Neural progenitor cell (in vitro differentiated cells): ENCODE measurements around the gene KIF21B. TPM values are rescaled to one million over a fixed set of nuclear protein-coding genes. Genes with fewer than 3 reads are reported as not detected.

ENCODE experiments used
- DNase-seq: peaks from one replicate; pipeline ENCODE4 v3.0.0-alpha.2; 2016; ENCODE audit warnings: low spot score
- H2AFZ ChIP-seq: fragments of 200-600 bp; sonication (generic); replicated peaks from 2 replicates; pipeline ENCODE4 v1.6.1; 2016; ENCODE audit warnings: antibody characterized with exemption
- H3F3A ChIP-seq: fragments of 200-600 bp; sonication (generic); 2 replicates; pipeline ENCODE4 v1.6.1; 2016; ENCODE audit warnings: antibody characterized with exemption, low read depth
- H3K27ac ChIP-seq: fragments of 200-600 bp; sonication (generic); 2 replicates; pipeline ENCODE4 v1.5.1; 2016; ENCODE audit warnings: mild to moderate bottlenecking
- H3K27me3 ChIP-seq: fragments of 200-600 bp; sonication (generic); 2 replicates; pipeline ENCODE4 v1.6.1; 2016; ENCODE audit warnings: mild to moderate bottlenecking, moderate library complexity
- H3K36me3 ChIP-seq: fragments of 200-600 bp; sonication (generic); 2 replicates; pipeline ENCODE4 v1.5.1; 2016
- H3K4me1 ChIP-seq: fragments of 200-600 bp; sonication (generic); 2 replicates; pipeline ENCODE4 v1.6.1; 2016; ENCODE audit warnings: mixed run types
- H3K4me2 ChIP-seq: fragments of 200-600 bp; sonication (generic); 2 replicates; pipeline ENCODE4 v1.6.1; 2016
- H3K4me3 ChIP-seq: fragments of 200-600 bp; sonication (generic); 2 replicates; pipeline ENCODE4 v1.5.1; 2016
- H3K79me2 ChIP-seq: fragments of 200-600 bp; sonication (generic); 2 replicates; pipeline ENCODE4 v1.6.1; 2016; ENCODE audit warnings: low read depth
- H3K9ac ChIP-seq: fragments of 200-600 bp; sonication (generic); 2 replicates; pipeline ENCODE4 v1.6.1; 2016
- H3K9me3 ChIP-seq: fragments of 200-600 bp; sonication (generic); 2 replicates; pipeline ENCODE4 v1.5.1; 2016; ENCODE audit warnings: low read depth
- H4K20me1 ChIP-seq: fragments of 200-600 bp; sonication (generic); 2 replicates; pipeline ENCODE4 v1.6.1; 2016; ENCODE audit warnings: low read depth
- H3K27ac Mint-ChIP-seq: 3 replicates; pipeline ENCODE4 v1.8.0; 2021; ENCODE audit warnings: mixed read lengths
- H3K27me3 Mint-ChIP-seq: 2 replicates; pipeline ENCODE4 v1.8.0; 2022; ENCODE audit warnings: low read depth, mild to moderate bottlenecking, inconsistent platforms, moderate library complexity, mixed read lengths; ENCODE audit not compliant: insufficient read depth
- H3K36me3 Mint-ChIP-seq: 3 replicates; pipeline ENCODE4 v1.8.0; 2021; ENCODE audit warnings: mixed read lengths
- H3K4me1 Mint-ChIP-seq: 3 replicates; pipeline ENCODE4 v1.8.0; 2021; ENCODE audit warnings: mixed read lengths
- H3K4me3 Mint-ChIP-seq: 3 replicates; pipeline ENCODE4 v1.8.0; 2021; ENCODE audit warnings: mild to moderate bottlenecking, moderate library complexity, mixed read lengths
- H3K9me3 Mint-ChIP-seq: 3 replicates; pipeline ENCODE4 v1.8.0; 2020; ENCODE audit warnings: mixed read lengths
- CTCF ChIP-seq: fragments of 200-600 bp; sonication (generic); IDR thresholded peaks from 2 replicates; pipeline ENCODE4 v1.5.1; 2017; ENCODE audit warnings: antibody characterized with exemption, mild to moderate bottlenecking
- EZH2 ChIP-seq: fragments of 200-600 bp; sonication (generic); IDR thresholded peaks from 2 replicates; pipeline ENCODE4 v1.6.1; 2017; ENCODE audit warnings: antibody characterized with exemption, mild to moderate bottlenecking, moderate library complexity
- EZH2phosphoT487 ChIP-seq: fragments of 200-600 bp; sonication (generic); IDR thresholded peaks from 2 replicates; pipeline ENCODE4 v1.6.1; 2017; ENCODE audit warnings: antibody characterized with exemption
- total RNA-seq: library from RNA; depleted of rRNA; stranded (reverse); fragments of >200 nt; gene quantifications from 2 replicates; pipeline ENCODE4 v1.2.3, GENCODE V29; 2015; ENCODE audit warnings: low replicate concordance

The KIF21B gene
- total RNA-seq, 1 donor from 2014 or later, result 6.4 TPM

- no peaks in the 10 kb centered on the region for H3K4me1 ChIP-seq
- no peak overlapping the region for H3K27ac ChIP-seq
- H3F3A ChIP-seq, result no peaks in the 10 kb centered on the region
- no peaks in the 10 kb centered on the region for H4K20me1 ChIP-seq
- Mint-ChIP-seq H3K27me3 (peaks cover 20% of the 10 kb centered on the region), H3K9me3 (no peaks in the 10 kb centered on the region), H3K27ac (no peak overlapping the region), H3K36me3 (peaks cover 6% of the 10 kb centered on the region), H3K4me1 (peaks cover 11% of the 10 kb centered on the region), H3K4me3 (no peak overlapping the region)
- H3K9me3 ChIP-seq, result no peaks in the 10 kb centered on the region
- no peak overlapping the region for H3K4me3 ChIP-seq
- no peak overlapping the region for H2AFZ ChIP-seq
- H3K79me2 ChIP-seq, result no peaks in the 10 kb centered on the region
- no peak overlapping the region for H3K4me2 ChIP-seq
- DNase-seq, result no peak
- no peak for TF ChIP-seq CTCF
- no peak for TF ChIP-seq EZH2phosphoT487
- no peak for TF ChIP-seq EZH2
- no peak overlapping the region for H3K9ac ChIP-seq
- no peaks in the 10 kb centered on the region for H3K27me3 ChIP-seq
- no peaks in the 10 kb centered on the region for H3K36me3 ChIP-seq
These were observed 54.8 kb downstream of the KIF21B start for GRCh38 chr1:200968469-200969410.

- no peak overlapping the region for H3K27ac ChIP-seq
- H3K9ac ChIP-seq, result no peak overlapping the region
- H3K4me1 Mint-ChIP-seq, result peaks cover 13% of the 10 kb centered on the region
- no peak overlapping the region for H3K4me3 ChIP-seq
- H3K9me3 ChIP-seq, result no peaks in the 10 kb centered on the region
- no peak overlapping the region for H3K4me3 Mint-ChIP-seq
- H3K9me3 Mint-ChIP-seq, result no peaks in the 10 kb centered on the region
- H3K4me1 ChIP-seq, result no peaks in the 10 kb centered on the region
- no peaks in the 10 kb centered on the region for H3K79me2 ChIP-seq
- H3K36me3 Mint-ChIP-seq, result peaks cover 6% of the 10 kb centered on the region
- no peak overlapping the region for H2AFZ ChIP-seq
- H3K36me3 ChIP-seq, result no peaks in the 10 kb centered on the region
- TF ChIP-seq EZH2phosphoT487 (no peak), EZH2 (no peak), CTCF (no peak)
- H3F3A ChIP-seq, result no peaks in the 10 kb centered on the region
- H3K27ac Mint-ChIP-seq, result no peak overlapping the region
- no peaks in the 10 kb centered on the region for H3K27me3 ChIP-seq
- peaks cover 20% of the 10 kb centered on the region for H3K27me3 Mint-ChIP-seq
- H4K20me1 ChIP-seq, result no peaks in the 10 kb centered on the region
- no peak for DNase-seq
- no peak overlapping the region for H3K4me2 ChIP-seq
These were observed 55.6 kb downstream of the KIF21B start for GRCh38 chr1:200967693-200968468.

GRCh38 chr1:200966934-200967333, 56.6 kb downstream of the KIF21B start:
- no peak overlapping the region for H3K4me2 ChIP-seq
- no peaks in the 10 kb centered on the region for H3K27me3 ChIP-seq
- DNase-seq, result no peak
- H3K9ac ChIP-seq, result no peak overlapping the region
- peaks cover 6% of the 10 kb centered on the region for H3K36me3 Mint-ChIP-seq
- H3K4me3 Mint-ChIP-seq, result no peak overlapping the region
- no peak overlapping the region for H3K27ac Mint-ChIP-seq
- H3F3A ChIP-seq, result no peaks in the 10 kb centered on the region
- no peaks in the 10 kb centered on the region for H3K9me3 Mint-ChIP-seq
- no peak overlapping the region for H2AFZ ChIP-seq
- no peaks in the 10 kb centered on the region for H4K20me1 ChIP-seq
- peaks cover 20% of the 10 kb centered on the region for H3K27me3 Mint-ChIP-seq
- no peaks in the 10 kb centered on the region for H3K4me1 ChIP-seq
- H3K27ac ChIP-seq, result no peak overlapping the region
- TF ChIP-seq CTCF, result no peak
- no peak for TF ChIP-seq EZH2phosphoT487
- TF ChIP-seq EZH2, result no peak
- H3K4me1 Mint-ChIP-seq, result peaks cover 16% of the 10 kb centered on the region
- no peaks in the 10 kb centered on the region for H3K79me2 ChIP-seq
- H3K4me3 ChIP-seq, result no peak overlapping the region
- no peaks in the 10 kb centered on the region for H3K36me3 ChIP-seq
- no peaks in the 10 kb centered on the region for H3K9me3 ChIP-seq
